Vagina (tissue), 2 donors: ENCODE measurements around the gene ASB15. TPM values are rescaled to one million over a fixed set of nuclear protein-coding genes. Genes with fewer than 3 reads are reported as not detected.
"Not testable (repeated sequence)": the region's sequence is repeated elsewhere in the genome, so short reads cannot be mapped to it uniquely, and the experiment has no call there.

Experiments
- DNase-seq, 2 donors: peaks; one replicate each; pipeline ENCODE4 v3.0.0-alpha.2; 2017; ENCODE audit errors: extremely low spot score in 2 of 2
- H3K27ac ChIP-seq: fragments of 200-600 bp; sonication (generic); one replicate; pipeline ENCODE4 v1.5.1; 2019
- H3K27me3 ChIP-seq: fragments of 200-600 bp; sonication (generic); one replicate; pipeline ENCODE4 v1.5.1; 2019
- H3K36me3 ChIP-seq, 2 donors: fragments of 200-600 bp; sonication (generic); one replicate each; pipeline ENCODE4 v1.5.1; 2017 to 2019
- H3K4me1 ChIP-seq: fragments of 200-600 bp; sonication (generic); one replicate; pipeline ENCODE4 v1.5.1; 2019
- H3K4me3 ChIP-seq, 2 donors: fragments of 200-600 bp; sonication (generic); 1 replicate in 1 of 2; 2 replicates in 1 of 2; pipeline ENCODE4 v1.5.1; 2016 to 2019
- H3K9me3 ChIP-seq: fragments of 200-600 bp; sonication (generic); one replicate; pipeline ENCODE4 v1.5.1; 2019
- CTCF ChIP-seq, 3 experiments: fragments of 450-650 bp in 2 of 3; fragments of 200-600 bp in 1 of 3; sonication (generic) in 1 of 3; IDR thresholded peaks; one replicate each; pipeline ENCODE4 v1.5.1; 2017 to 2019; ENCODE audit warnings: antibody characterized with exemption in 3 of 3, mild to moderate bottlenecking in 2 of 3, moderate library complexity in 2 of 3
- POLR2A ChIP-seq, 2 donors: fragments of 450-650 bp; IDR thresholded peaks; one replicate each; pipeline ENCODE4 v1.6.1; 2017; ENCODE audit warnings: antibody characterized with exemption in 2 of 2, mild to moderate bottlenecking in 2 of 2, moderate library complexity in 2 of 2
- POLR2AphosphoS5 ChIP-seq, 2 donors: sonication (generic); formaldehyde crosslinking; IDR thresholded peaks; one replicate each; pipeline ENCODE4 v1.9.0; 2017; ENCODE audit warnings: antibody characterized with exemption in 2 of 2, mild to moderate bottlenecking in 2 of 2, low read depth in 1 of 2; ENCODE audit not compliant: insufficient read depth in 1 of 2
- intact Hi-C: fragments of 100-400 bp; cut with DNase I; formaldehyde crosslinking; loops from one replicate; pipeline ENCODE4 v1.15.1; 2023
- total RNA-seq: library from RNA; depleted of rRNA; stranded (reverse); fragments of >200 nt; gene quantifications from one replicate; pipeline ENCODE4 v1.2.3, GENCODE V29; 2016

ASB15 gene
- not detected for total RNA-seq

- intact Hi-C loops: no loop called here
- no peak for DNase-seq
- no peaks in the 10 kb centered on the region for H3K27me3 ChIP-seq
- H3K4me3 ChIP-seq: no peak within 1 kb of the TSS
- no peaks in the 10 kb centered on the region for H3K9me3 ChIP-seq
- no peaks in the 10 kb centered on the region for H3K36me3 ChIP-seq
- H3K27ac ChIP-seq: no peak within 1 kb of the TSS
- TF ChIP-seq CTCF (IDR thresholded peaks at IDR 0.05) (no peak), POLR2AphosphoS5 (IDR thresholded peaks at IDR 0.05; ENCODE audit: insufficient read depth in 1 of 2, low read depth in 1 of 2) (no peak), POLR2A (IDR thresholded peaks at IDR 0.05) (no peak)
- no peaks in the 10 kb centered on the region for H3K4me1 ChIP-seq
These were observed at the start of gene ASB15 for GRCh38 chr7:123601530-123601929. Gene ASB15 (plus strand): TSS chr7:123601821. CDS start chr7:123614503, 12,682 bp downstream.

- H3K9me3 ChIP-seq, H3K27me3 ChIP-seq, intact Hi-C loops, DNase-seq, H3K27ac ChIP-seq, H3K4me3 ChIP-seq: not testable (repeated sequence)
- H3K36me3 ChIP-seq: peaks cover 0 to 29% of the 10 kb centered on the region in 2 donors
- H3K4me1 ChIP-seq: peaks cover 35% of the 10 kb centered on the region
These were observed 49.5 kb upstream of the ASB15 start for GRCh38 chr7:123552134-123552533.

GRCh38 chr7:123552641-123553040 lies 49.0 kb upstream of the ASB15 start:
- peaks cover 35% of the 10 kb centered on the region for H3K4me1 ChIP-seq
- no peak overlapping the region for H3K4me3 ChIP-seq
- no peak for DNase-seq
- no peaks in the 10 kb centered on the region for H3K27me3 ChIP-seq
- peaks cover 0 to 29% of the 10 kb centered on the region in 2 donors for H3K36me3 ChIP-seq
- H3K9me3 ChIP-seq: no peaks in the 10 kb centered on the region
- no peak overlapping the region for H3K27ac ChIP-seq
- intact Hi-C loops: no loop called here
- TF ChIP-seq POLR2AphosphoS5 (IDR thresholded peaks at IDR 0.05; ENCODE audit: insufficient read depth in 1 of 2, low read depth in 1 of 2) (no peak), CTCF (IDR thresholded peaks at IDR 0.05) (no peak), POLR2A (IDR thresholded peaks at IDR 0.05) (no peak)

- Histone ChIP-seq H3K4me1 (peaks cover 35% of the 10 kb centered on the region), H3K4me3 (no peak overlapping the region), H3K27me3 (no peaks in the 10 kb centered on the region), H3K9me3 (no peaks in the 10 kb centered on the region), H3K36me3 (peaks cover 0 to 29% of the 10 kb centered on the region in 2 donors), H3K27ac (no peak overlapping the region)
- TF ChIP-seq POLR2A (IDR thresholded peaks at IDR 0.05) (no peak), POLR2AphosphoS5 (IDR thresholded peaks at IDR 0.05; ENCODE audit: insufficient read depth in 1 of 2, low read depth in 1 of 2) (no peak), CTCF (IDR thresholded peaks at IDR 0.05) (no peak)
- no peak for DNase-seq
- intact Hi-C loops: no loop called here
These were observed 48.5 kb upstream of the ASB15 start for GRCh38 chr7:123553159-123553558.

- Histone ChIP-seq H3K27ac (no peak overlapping the region), H3K36me3 (peaks cover 0 to 13% of the 10 kb centered on the region in 2 donors), H3K27me3 (no peaks in the 10 kb centered on the region), H3K4me1 (peaks cover 26% of the 10 kb centered on the region), H3K9me3 (no peaks in the 10 kb centered on the region), H3K4me3 (no peak overlapping the region)
- DNase-seq: no peak
- TF ChIP-seq POLR2AphosphoS5 (IDR thresholded peaks at IDR 0.05; ENCODE audit: insufficient read depth in 1 of 2, low read depth in 1 of 2) (no peak), POLR2A (IDR thresholded peaks at IDR 0.05) (no peak), CTCF (IDR thresholded peaks at IDR 0.05) (no peak)
- intact Hi-C loops: no loop called here
These were observed 46.1 kb upstream of the ASB15 start for GRCh38 chr7:123555484-123555883.
